Amygdala (tissue), 56 donors: Measurements from ENCODE around the gene ARHGAP25.

ENCODE experiments used
- DNase-seq, 56 donors: peaks; one replicate each; lab custom pipeline; 2025; lab: John Stamatoyannopoulos, UW

ARHGAP25 gene, protein sequence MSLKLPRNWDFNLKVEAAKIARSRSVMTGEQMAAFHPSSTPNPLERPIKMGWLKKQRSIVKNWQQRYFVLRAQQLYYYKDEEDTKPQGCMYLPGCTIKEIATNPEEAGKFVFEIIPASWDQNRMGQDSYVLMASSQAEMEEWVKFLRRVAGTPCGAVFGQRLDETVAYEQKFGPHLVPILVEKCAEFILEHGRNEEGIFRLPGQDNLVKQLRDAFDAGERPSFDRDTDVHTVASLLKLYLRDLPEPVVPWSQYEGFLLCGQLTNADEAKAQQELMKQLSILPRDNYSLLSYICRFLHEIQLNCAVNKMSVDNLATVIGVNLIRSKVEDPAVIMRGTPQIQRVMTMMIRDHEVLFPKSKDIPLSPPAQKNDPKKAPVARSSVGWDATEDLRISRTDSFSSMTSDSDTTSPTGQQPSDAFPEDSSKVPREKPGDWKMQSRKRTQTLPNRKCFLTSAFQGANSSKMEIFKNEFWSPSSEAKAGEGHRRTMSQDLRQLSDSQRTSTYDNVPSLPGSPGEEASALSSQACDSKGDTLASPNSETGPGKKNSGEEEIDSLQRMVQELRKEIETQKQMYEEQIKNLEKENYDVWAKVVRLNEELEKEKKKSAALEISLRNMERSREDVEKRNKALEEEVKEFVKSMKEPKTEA

DNA sequence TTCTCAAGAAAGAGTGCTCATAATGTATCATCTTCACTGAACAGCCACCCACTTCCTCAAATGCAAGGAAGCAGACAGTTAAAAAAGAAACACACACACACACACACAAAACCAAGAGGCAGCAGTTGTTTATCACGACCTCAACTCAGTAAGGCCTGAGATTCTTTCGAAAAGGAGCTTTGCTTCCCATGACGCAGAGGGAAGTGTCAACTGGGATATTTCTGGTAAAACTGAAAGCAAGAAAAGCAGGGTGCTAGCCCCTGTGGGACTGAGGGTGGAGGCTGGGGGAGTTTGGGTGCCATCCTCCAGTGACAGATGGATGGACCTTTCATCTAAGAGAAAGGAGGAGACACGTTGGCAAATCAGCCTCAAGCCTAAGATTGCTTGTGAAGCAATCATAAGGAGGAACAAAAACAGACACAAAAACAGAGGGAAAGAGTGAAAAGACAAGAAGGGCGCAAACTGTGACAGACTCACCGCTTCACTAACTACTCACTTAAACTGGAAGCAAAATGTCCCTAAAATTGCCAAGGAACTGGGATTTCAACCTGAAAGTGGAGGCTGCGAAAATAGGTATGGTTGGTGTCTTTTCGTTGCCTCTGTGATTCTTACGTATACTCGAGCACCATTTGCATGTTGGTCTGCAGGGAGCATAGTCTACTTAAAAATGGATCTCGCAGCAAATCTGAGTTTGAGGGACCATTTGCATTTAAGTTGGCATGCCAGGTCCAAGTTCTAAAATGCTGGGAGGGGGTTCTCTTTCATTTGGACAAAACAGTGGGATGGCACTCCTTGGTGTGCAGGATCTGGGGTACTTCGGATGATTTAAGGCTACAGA is at the start of gene ARHGAP25:
Gene ARHGAP25 (plus strand): TSS at position 124 of the 838 bp plus-strand sequence. CDS start 389 bp downstream, at position 513.
- peak in 13 of 56 donors; percentile 5 to 63 (median 19) for DNase-seq

DNA sequence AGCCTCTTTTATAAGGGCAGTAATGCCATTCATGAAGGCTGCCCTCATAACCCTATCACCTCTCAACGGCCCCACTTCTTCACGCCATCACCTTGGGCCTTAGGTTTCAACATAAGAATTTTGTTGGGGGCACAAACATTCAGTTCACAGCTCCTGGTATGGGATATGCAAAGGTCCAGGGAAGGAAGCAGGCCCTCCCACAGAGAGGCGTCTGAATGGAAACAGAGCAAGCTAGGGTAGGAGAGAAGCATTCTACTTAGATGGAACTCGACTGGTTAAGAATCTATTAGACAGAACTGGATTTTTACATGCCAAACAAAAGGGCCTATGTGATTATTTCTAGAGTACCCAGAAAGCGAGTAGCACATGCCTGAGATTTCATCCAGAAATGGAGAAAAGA is 48.4 kb upstream of the ARHGAP25 start:
- no peak for DNase-seq

DNA sequence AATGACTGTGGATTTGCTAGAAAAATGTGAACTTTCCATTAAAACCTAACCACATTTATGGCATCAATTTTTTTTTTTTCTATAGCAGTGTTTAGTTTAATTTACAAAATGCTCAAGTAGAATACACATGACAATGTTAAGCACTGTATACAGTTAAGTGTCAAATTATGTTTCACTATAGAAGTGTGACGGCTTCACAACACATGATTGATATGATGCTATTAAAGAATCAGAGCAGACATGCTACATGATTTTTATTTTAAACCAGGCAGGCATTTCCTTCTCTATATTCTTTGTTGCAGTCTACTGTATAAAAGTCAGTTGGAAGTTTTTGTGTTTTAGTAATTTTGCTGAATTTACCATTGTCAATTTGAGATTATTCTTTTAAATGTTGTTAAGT is 47.6 kb upstream of the ARHGAP25 start:
- no peak for DNase-seq

DNA sequence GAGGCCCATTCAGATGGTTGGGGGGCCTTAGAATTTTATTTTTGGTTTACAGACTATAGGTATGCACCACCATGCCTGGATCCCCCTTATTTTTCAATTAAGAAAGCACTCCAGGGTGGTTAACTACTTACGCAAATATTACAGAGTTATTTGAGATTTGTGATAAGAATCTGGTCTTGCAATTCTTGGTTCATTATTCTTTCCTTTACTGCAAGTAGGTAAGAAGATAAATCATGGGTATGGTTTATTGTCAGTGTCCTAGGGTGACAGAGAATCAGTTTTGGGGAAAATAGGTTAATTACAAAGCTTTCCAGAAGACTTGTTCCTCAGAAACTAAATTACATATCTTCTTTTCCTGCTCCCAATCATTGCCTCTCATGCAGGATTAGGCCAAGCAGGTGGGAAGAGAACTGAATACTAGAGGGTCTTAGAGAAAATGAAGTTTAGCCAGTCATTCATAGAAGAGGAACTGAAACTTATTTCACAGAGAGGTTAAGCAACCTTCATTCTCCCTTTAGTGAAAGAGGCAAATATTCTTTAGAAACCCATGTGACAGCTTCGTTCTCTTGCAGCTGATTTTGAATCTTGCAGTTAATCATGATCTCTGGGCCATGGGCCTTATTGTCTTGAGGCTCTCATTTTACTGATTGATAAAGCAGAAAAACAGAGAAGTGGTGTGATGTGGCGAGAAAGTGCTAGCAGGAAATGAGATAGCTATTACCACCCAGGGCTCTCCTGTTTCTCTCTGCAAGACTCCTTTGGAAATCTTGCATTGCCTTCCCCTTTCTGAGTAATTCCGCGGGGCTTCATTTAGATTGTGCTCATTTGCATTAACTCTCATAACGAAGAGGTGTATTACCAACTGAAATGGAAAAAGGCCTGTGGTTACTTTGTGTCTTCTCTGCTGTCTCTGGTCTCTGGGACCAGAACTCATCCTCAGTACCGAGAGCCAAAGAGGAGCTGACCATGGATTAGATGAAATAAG is 44.8 kb upstream of the ARHGAP25 start:
- no peak for DNase-seq

DNA sequence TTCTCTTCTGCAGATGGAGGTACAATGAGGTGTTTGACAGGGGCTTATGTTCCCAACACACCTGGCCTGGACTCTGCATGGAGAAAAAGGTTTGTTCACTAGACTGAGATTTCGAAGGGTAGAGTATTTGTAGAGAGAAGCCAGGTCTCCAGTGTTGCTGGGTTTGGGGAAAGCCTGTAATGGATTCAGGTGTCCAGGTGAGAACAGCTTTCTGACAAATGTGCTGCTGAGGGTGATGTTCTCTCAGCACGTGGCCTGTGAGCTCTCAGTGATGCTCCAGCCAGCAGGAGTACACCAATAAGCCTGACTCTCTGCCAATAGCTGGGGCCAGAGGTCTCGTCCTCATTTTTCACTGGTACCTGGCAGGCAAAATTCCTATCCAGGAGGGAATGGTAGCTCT is 43.8 kb upstream of the ARHGAP25 start:
- no peak for DNase-seq

DNA sequence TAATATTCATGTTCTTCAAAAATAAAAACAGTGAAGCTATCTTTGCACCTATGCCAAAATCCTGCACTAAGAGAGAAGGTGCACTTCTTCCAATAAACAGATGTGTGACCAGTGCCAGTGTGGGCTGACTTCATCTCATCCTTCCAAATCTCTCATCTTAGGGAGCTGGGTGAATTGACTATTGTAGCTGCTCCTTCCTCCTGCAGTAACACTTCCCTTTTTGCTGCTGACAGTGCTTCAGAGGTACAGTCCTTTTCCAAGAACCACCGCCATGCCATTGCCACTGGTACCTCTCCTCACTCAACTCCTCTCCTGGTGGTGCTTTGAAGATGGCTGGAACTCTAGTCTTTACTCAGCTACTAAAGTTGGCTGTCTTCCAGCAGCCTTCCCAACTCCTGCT is 42.1 kb upstream of the ARHGAP25 start:
- no peak for DNase-seq

DNA sequence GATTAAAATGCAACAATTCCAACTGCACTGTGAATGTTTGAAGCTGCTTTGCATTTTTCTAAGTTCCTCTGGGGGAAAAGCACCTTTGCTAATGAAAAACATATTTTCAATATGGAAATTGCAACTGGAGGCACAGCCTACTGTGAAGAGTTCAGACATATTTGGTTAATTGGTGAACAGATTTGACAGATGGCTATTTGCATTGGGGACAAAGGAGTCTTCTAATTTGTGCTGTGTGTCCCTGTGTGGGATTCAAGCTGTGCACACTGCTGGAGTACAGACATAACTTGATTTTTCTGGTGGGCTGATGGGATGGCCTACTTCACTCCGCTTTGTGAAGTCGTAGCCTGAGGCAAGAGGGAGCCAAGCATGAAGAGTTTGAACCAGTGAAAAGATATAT is 40.7 kb upstream of the ARHGAP25 start:
- DNase-seq = no peak

DNA sequence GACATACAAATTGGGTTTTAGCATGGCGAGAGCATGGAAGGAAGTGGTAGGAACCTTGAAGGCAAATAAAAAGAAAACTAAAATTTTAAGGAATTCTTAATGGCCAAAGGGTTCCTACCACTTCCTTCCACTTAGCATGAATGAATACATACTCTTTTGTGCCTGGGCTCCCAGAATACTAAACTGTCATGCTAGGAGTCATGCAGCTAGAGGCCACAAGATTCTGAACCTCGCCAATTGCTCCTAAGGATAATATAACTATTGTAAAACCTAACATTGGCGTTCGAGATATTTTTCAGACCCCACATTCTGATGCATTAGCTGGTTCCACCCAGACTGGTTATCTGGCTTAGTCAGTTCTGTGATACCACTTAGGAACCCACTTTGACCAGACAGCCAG is 38.6 kb upstream of the ARHGAP25 start:
- no peak for DNase-seq

DNA sequence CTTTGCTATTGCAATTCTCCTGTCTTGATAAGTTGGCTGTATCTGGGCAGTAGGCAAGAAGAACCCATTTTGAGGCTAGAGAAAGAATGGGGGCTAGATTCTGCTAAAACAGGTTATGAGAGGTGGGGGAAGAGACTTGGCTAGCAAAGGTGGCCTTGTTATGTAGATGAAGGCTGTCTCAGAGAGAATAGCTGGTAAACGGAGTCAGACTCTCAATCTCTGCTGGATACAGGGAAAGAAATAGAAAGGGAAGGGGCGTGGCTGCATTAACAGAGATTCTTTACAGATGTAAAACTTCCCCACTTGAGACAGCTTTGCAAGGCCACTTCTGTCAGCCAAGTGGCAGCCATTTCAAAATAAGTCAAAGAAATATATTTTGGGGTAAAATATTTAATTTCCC is 38.1 kb upstream of the ARHGAP25 start:
- no peak for DNase-seq

DNA sequence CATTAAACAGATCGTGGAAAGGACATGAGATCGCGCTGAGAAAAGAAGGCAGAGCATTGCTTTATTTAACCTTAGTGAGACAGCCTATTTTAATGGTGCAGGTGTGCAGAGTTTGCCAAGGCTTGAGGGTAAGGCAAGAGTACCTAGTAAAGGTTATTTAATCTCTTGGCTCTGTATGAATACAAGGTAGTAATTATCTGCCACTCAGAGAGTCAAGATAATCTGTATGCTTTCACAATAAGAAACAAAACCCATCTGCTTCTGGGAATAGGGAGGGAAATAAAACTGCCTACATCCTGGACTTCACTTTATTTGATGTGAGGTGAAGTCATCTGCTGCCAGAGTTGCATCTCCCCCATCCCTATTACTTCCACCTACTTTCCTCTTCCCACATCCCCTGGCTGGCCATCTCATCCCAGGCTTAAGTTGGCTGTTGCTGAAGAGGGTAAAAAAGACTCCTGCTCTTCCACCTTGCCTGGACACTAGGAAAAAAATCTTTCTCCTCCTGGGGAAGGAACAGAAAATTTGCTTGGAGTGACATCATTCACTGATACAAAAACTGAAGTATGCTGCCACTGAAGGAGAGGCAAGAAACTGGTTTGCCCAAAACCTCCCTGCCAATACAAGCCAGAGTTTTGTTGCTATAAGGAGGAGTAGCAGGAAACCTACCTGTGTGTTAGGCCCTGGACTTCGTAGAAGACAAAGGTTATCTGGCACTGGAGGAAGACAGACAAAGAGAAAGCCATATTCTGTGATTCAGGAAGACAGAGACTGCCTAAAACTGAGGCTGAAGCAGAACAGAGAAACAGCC is 35.8 kb upstream of the ARHGAP25 start:
- DNase-seq = no peak

DNA sequence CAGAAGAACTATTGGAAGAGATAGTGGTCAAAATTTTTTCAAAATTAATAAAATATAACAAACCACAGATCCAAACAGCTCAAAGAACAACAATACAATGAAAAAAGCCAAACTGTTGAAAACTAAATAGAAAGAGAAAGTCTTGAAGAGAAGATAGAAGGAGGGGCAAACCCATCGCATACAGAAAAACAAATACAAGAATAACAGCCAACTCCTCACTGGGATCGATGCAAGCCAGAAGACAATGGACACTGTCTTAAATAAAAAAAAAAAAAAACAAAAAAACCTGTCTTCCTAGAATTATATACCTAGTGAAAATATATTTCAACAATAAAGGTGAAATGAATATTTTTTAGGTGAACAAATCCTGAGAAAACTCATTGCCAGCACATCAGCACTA is 34.1 kb upstream of the ARHGAP25 start:
- DNase-seq = no peak

DNA sequence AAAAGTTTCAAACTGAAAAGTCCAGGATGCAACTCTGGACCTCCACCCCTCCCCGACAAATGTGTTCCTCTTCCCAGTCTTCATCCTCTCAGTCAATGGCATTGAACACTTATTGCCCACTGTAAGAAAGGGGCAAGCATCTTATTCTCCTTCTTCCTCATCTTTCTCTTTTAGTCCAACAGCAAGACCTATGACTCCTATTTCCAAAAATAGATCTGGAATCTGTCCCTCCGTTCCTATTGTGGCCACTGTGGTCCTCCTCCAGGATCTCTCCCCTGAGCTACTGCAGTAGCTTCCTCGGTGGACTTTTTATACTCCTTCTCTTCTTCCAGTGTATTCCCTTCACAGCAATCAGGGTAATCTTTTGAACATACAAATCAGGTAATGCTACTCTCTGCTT is 28.0 kb upstream of the ARHGAP25 start:
- no peak for DNase-seq

DNA sequence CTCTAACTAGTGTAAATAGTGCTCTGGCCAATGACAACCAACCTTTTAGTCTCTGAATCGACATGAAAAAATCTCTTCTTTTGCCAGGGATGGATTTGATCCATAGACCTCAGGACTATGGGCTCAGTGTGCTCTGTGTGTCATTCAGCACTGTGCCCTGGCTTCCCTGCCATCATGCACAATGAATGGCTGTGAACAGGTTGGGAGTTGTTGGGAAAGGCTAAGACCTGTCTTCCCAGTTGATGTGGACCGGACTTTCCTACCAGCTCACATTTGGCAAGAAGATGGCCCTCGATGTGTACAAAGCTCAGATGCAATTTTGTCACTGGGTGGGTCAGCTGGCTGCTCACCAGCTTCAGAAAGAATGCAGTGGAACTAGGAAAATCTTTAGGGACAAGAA is 26.0 kb upstream of the ARHGAP25 start:
- no peak for DNase-seq

DNA sequence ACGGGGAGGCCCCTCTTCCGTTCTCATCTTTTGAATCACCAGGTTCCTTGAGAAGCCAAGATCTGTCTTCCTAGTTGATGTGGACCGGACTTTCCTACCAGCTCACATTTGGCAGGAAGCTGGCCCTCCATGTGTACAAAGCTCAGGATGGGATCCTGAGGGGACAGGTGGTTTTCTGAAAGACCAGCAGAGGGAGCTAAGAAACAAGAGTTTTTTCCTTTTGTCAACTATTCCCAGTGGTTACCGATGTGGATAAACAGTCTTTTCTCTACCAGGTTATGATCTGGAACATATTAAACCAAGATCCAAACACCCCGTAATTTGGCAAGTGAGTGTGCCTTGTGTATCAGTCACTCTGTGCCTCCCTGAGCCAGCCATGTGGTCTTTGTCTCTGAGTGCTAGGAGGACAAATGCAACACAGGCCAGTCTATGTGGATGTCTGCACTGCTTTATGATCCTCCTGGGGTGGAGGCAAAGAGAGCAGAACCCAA is 25.1 kb upstream of the ARHGAP25 start:
- DNase-seq = no peak

DNA sequence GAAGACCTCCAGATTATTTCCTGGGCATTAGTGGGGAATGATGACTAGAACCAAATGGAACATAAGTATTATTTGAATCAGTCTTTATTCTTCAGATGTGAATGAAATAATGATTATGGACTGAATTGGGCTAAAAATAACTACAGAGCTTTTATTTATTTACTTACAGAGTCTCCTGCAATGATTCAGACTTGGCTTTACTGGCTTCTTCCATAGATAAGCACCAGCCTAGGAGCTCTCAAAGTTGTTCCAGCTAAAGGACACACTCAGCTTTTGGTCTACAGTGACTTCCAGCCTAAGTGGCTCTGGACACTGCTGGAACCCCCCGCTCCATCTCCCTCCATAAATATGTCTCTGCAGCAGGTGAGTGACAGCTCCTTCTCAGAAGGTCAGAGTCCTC is 24.3 kb upstream of the ARHGAP25 start:
- DNase-seq = no peak

DNA sequence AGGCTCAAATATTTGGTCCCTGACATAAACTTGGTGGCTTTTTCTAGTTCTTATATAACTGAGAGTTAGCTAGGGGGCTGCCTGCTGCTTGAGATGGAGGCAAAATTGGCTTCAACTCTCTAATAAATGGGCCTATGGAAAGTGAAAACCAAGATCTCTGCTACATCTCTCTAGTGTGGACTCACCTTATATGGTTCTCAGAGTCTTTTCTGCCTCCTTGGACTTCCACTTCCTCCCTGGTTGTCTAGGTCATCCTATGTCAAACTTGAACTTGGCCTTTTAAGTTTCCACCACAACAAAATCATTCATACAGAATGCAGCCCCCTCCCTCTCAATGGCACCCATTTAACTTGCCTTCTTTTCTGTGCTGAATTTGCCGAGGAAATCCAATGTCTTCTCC is 23.9 kb upstream of the ARHGAP25 start:
- no peak for DNase-seq

DNA sequence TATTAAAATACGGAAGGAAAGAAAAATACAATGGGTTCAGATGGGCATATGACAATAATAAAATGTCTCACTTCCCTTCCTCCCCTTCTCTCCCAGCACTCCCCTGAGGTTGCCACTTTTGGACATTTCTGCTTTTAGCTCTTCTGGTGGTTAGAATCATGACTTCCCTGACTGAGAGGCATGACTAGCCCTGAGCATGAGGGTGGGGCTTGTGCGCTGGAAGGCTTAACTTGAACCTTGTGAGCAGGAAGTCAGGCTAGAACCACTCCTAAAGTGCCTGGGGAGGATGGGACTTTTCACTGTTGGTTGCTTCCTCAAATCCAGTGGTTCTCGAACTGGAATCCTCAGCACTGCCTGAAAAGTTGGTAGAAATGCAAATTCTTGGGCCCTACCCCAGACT is 19.7 kb upstream of the ARHGAP25 start:
- DNase-seq = peak in 21 of 56 donors; percentile 8 to 63 (median 24)

DNA sequence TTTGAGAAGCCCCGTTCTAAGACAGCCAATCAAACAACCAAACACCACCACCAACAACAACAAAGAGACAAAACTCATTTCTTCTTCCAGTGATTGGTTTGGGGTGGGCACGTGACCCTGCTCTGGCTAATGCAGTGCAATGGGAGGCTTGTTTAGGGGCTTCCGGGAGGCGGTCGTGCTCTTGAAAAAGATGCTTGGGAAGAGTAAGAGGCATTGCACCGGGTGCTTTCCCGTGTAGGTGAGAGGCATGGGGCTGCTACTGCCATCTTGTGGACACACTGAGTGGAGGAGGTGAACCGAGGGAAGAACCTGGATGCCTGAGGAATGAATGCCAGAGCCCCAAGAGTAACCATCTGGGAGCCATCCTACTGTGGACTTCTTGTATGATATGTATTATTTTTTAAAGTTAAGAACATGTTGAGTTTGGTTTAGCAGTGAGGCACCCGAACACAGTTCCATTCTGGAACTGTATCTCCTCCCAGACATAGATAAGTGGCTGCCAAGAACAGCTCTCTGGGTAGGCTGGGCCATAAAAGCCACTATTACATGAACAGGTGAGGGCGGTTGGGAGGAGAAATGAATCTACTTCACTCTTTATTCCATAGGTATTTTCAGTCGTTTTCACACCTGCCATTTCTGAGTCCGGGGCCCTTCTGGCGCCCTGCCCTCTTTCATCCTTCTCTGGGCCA is 19.1 kb upstream of the ARHGAP25 start:
- peak in 4 of 56 donors; percentile 4 to 19 (median 14) for DNase-seq
